Fibroblast of villous mesenchyme (primary cell): Measurements from ENCODE around the gene SLC38A11. TPM values are rescaled to one million over a fixed set of nuclear protein-coding genes. Genes with fewer than 3 reads are reported as not detected.

Experiments used
- DNase-seq: peaks from one replicate; pipeline ENCODE4 v3.0.0-alpha.2; 2010; ENCODE audit warnings: low read depth
- H3K4me3 ChIP-seq: 2 replicates; pipeline ENCODE4 v1.5.1; 2011; ENCODE audit warnings: low read depth, mild to moderate bottlenecking, low read length
- total RNA-seq: library from RNA; depleted of rRNA; stranded (reverse); fragments of >200 nt; gene quantifications from 2 replicates; pipeline ENCODE4 v1.2.3, GENCODE V29; 2012
- TF ChIP-seq, protein P1 (sequence below): IDR thresholded peaks from 2 replicates; pipeline ENCODE4 v1.5.1; 2012; ENCODE audit warnings: low read depth, mild to moderate bottlenecking, low read length; ENCODE audit not compliant: insufficient read depth

The SLC38A11 gene
- total RNA-seq, 1 donor: under 0.01 TPM

GRCh38 chr2:164953279-164953678 is 2.0 kb downstream of the SLC38A11 start:
- TF ChIP-seq, protein P1, sequence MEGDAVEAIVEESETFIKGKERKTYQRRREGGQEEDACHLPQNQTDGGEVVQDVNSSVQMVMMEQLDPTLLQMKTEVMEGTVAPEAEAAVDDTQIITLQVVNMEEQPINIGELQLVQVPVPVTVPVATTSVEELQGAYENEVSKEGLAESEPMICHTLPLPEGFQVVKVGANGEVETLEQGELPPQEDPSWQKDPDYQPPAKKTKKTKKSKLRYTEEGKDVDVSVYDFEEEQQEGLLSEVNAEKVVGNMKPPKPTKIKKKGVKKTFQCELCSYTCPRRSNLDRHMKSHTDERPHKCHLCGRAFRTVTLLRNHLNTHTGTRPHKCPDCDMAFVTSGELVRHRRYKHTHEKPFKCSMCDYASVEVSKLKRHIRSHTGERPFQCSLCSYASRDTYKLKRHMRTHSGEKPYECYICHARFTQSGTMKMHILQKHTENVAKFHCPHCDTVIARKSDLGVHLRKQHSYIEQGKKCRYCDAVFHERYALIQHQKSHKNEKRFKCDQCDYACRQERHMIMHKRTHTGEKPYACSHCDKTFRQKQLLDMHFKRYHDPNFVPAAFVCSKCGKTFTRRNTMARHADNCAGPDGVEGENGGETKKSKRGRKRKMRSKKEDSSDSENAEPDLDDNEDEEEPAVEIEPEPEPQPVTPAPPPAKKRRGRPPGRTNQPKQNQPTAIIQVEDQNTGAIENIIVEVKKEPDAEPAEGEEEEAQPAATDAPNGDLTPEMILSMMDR: no peak
- DNase-seq: no peak
- no peak overlapping the region for H3K4me3 ChIP-seq

GRCh38 chr2:164952057-164952702 is 3.1 kb downstream of the SLC38A11 start:
- TF ChIP-seq, protein P1: no peak

DNA sequence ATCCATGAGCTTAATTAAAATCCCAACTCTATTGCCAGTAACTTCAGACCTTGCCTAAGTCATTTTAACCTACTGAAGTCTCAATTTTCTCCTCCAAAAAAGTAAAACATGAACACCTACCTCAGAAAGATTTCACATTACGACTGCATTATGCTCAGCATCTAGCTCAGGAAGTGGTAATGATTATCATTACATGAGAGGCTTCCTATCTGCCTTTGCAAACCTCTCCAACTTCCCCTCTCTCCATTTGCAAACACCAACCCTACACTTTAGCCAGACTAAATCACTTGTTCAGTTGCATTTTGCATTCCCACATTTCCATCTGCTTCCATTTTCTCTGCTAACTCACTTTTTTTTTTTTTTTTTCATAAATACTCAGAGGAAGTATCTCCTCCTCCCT is 6.8 kb downstream of the SLC38A11 start:
- DNase-seq: no peak
- TF ChIP-seq, protein P1: no peak

More at GRCh38 chr2:164952057-164952702, 3.1 kb downstream of the SLC38A11 start:
- DNase-seq: no peak
- no peak overlapping the region for H3K4me3 ChIP-seq

GRCh38 chr2:164947281-164947680 is 8.0 kb downstream of the SLC38A11 start:
- TF ChIP-seq, protein P1: no peak
- H3K4me3 ChIP-seq: no peak overlapping the region
- no peak for DNase-seq

More for the DNA sequence above, 6.8 kb downstream of the SLC38A11 start:
- no peak overlapping the region for H3K4me3 ChIP-seq

- TF ChIP-seq, protein P1: no peak
- DNase-seq: no peak
- no peak overlapping the region for H3K4me3 ChIP-seq
Measured at GRCh38 chr2:164943289-164943688, 12.0 kb downstream of the SLC38A11 start.

GRCh38 chr2:164937864-164938401 is 17.4 kb downstream of the SLC38A11 start:
- TF ChIP-seq, protein P1: no peak
- no peak overlapping the region for H3K4me3 ChIP-seq
- peak; percentile 16 for DNase-seq
